Measurements from ENCODE around the gene NPIPA5.
"Not testable (repeated sequence)": the region's sequence is repeated elsewhere in the genome, so short reads cannot be mapped to it uniquely, and the experiment has no call there.

Gene NPIPA5

DNA sequence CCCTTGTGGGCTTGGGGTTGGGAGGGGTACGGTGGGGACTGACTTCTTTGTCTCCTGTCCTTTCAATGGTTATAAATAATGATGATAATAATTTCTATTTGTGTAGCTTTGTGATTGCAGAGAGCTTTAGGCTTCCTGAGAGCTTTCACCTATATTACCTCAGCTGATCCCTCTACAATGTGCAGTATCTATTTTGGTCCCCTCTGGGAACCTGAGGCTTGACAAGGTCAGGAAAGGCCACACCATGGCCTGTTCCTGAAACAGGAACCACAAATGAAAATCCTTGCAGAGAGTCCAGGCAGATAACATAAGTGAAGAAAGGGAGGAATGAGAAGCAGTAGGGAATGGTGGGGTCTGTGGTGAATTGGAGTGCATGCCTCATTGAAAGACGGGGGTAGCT lies 42.5 kb downstream of the NPIPA5 start:
- DNase-seq (ENCODE audit: insufficient read length, low spot score); FAIRE-seq: not testable (repeated sequence)

GRCh38 chr16:15333969-15334368 lies 44.1 kb downstream of the NPIPA5 start:
- FAIRE-seq; DNase-seq (ENCODE audit: insufficient read length, low spot score): not testable (repeated sequence)

GRCh38 chr16:15330978-15331377 lies 47.1 kb downstream of the NPIPA5 start:
- FAIRE-seq; DNase-seq (ENCODE audit: insufficient read length, low spot score): not testable (repeated sequence)

- FAIRE-seq; DNase-seq (ENCODE audit: insufficient read length, low spot score): not testable (repeated sequence)
Measured at GRCh38 chr16:15324954-15325353, 53.1 kb downstream of the NPIPA5 start.

GRCh38 chr16:15323373-15323772 lies 54.7 kb downstream of the NPIPA5 start:
- not testable (repeated sequence) for DNase-seq (ENCODE audit: insufficient read length, low spot score); FAIRE-seq

- DNase-seq (ENCODE audit: insufficient read length, low spot score); FAIRE-seq: not testable (repeated sequence)
Measured at GRCh38 chr16:15321221-15321620, 56.9 kb downstream of the NPIPA5 start.

GRCh38 chr16:15314562-15314961 lies 63.5 kb downstream of the NPIPA5 start:
- FAIRE-seq; DNase-seq (ENCODE audit: insufficient read length, low spot score): not testable (repeated sequence)
